GM18858 (cell line): ENCODE measurements around the gene LCN2.
"Not testable (repeated sequence)": the region's sequence is repeated elsewhere in the genome, so short reads cannot be mapped to it uniquely, and the experiment has no call there.

Experiments used
- ATAC-seq: cut with Tn5 transposase; IDR thresholded peaks from one replicate; pipeline ENCODE4 v1.9.1; 2021; ENCODE audit not compliant: unreplicated experiment

Gene LCN2

GRCh38 chr9:128149001-128149701 lies at the start of gene LCN2:
LCN2 (plus strand) TSS chr9:128149453; CDS start chr9:128149526, 73 bp downstream.
- ATAC-seq = no peak

GRCh38 chr9:128099932-128100491 lies 49.2 kb upstream of the LCN2 start:
- ATAC-seq = no peak

GRCh38 chr9:128100581-128100980 lies 48.7 kb upstream of the LCN2 start:
- no peak for ATAC-seq

- ATAC-seq = no peak
These were observed 48.0 kb upstream of the LCN2 start for GRCh38 chr9:128101231-128101661.

GRCh38 chr9:128101690-128102089 lies 47.6 kb upstream of the LCN2 start:
- ATAC-seq = no peak

GRCh38 chr9:128102196-128102595 lies 47.1 kb upstream of the LCN2 start:
- ATAC-seq = no peak

- ATAC-seq = no peak
These were observed 46.2 kb upstream of the LCN2 start for GRCh38 chr9:128102861-128103588.

GRCh38 chr9:128103589-128103962 lies 45.7 kb upstream of the LCN2 start:
- no peak for ATAC-seq

GRCh38 chr9:128104171-128104618 lies 45.1 kb upstream of the LCN2 start:
- no peak for ATAC-seq

- ATAC-seq = no peak
These were observed 43.6 kb upstream of the LCN2 start for GRCh38 chr9:128105538-128106175.

GRCh38 chr9:128106181-128106939 lies 42.9 kb upstream of the LCN2 start:
- no peak for ATAC-seq

- ATAC-seq = no peak
These were observed 42.2 kb upstream of the LCN2 start for GRCh38 chr9:128106940-128107467.

- no peak for ATAC-seq
These were observed 41.6 kb upstream of the LCN2 start for GRCh38 chr9:128107468-128108268.

GRCh38 chr9:128108269-128109049 lies 40.8 kb upstream of the LCN2 start:
- no peak for ATAC-seq

GRCh38 chr9:128109050-128109709 lies 40.1 kb upstream of the LCN2 start:
- ATAC-seq = no peak

- ATAC-seq = not testable (repeated sequence)
These were observed 37.5 kb upstream of the LCN2 start for GRCh38 chr9:128111726-128112125.

- ATAC-seq = no peak
These were observed 35.5 kb upstream of the LCN2 start for GRCh38 chr9:128113526-128114325.
